ENCODE measurements around the gene SPACA5B.
"Not testable (repeated sequence)": the region's sequence is repeated elsewhere in the genome, so short reads cannot be mapped to it uniquely, and the experiment has no call there.

The SPACA5B gene

DNA sequence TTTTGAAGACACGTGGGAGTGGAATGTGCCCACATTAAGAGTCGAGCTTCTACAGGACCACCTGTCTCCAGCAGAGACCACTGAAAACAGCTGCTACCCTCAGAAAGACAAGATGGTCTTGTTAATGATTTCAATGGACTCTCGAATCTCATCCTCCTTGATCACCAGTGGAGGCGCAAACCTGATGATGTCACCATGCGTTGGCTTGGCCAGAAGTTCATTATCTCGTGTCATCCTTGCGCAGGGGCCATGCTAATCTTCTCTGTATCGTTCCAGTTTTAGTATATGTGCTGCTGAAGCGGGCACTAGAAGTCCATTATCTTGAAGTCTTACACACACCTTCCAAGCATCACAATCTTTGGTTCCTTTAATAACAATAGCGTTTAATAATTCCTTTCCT is 23.3 kb downstream of the SPACA5B start:
- no peaks in the 10 kb centered on the region for H3K27me3 ChIP-seq (ENCODE audit: low read depth)
- DNase-seq (ENCODE audit: low spot score in 2 of 2) = no peak
- no peaks in the 10 kb centered on the region for H3K36me3 ChIP-seq (replicated peaks)
- no peaks in the 10 kb centered on the region for H3K4me1 ChIP-seq
- in situ Hi-C loops (cut with MboI; ENCODE audit: low sequenced_read_pairs) = no loop called here
- H3K9me3 ChIP-seq = no peaks in the 10 kb centered on the region
- no peak overlapping the region for H3K4me3 ChIP-seq

DNA sequence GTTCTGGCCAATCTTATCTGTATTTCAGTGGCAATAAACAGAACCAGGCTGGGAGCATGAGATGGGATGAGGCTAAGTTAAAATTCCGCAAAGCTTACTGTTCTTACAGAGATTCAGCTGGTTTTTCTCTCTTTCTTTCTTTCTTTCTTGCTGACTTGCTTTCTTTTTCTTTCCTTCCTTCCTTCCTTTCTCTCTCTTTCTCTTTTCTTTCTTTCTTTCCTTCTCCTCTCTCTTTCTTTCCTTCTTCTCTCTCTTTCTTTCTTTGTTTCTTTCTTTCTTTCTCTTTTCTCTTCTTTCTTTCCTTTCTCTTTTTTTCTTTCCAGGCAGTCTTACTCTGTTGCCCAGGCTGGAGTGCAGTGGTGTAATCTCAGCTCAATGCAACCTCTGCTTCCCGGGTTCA is 24.4 kb downstream of the SPACA5B start:
- Histone ChIP-seq H3K9me3 (no peaks in the 10 kb centered on the region), H3K36me3 (replicated peaks) (no peaks in the 10 kb centered on the region), H3K27me3 (ENCODE audit: low read depth) (no peaks in the 10 kb centered on the region), H3K4me1 (no peaks in the 10 kb centered on the region), H3K4me3 (no peak overlapping the region)
- no peak for DNase-seq (ENCODE audit: low spot score in 2 of 2)
- in situ Hi-C loops (cut with MboI; ENCODE audit: low sequenced_read_pairs) = no loop called here

DNA sequence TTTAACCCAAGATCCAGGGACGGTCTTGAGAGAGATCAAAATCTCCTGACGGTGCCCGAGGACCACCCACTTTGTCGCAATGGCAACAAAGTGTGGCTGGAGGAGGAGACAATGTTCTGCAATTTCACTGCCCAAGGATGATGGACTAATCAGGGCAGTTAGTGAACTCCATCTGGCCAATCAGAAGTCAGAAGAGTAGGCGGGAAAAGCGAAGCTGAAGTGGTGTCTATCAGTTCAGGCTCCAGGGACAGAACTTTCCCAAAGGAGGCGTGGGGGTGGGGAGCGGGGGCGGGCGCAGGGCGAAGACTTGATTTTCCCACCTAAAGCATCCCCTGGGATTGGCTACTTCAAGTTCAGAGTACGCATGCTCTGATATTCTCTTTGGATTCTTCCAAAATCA is 25.6 kb downstream of the SPACA5B start:
- Histone ChIP-seq H3K4me3 (no peak overlapping the region), H3K9me3 (no peaks in the 10 kb centered on the region), H3K4me1 (no peaks in the 10 kb centered on the region), H3K36me3 (replicated peaks) (no peaks in the 10 kb centered on the region), H3K27me3 (ENCODE audit: low read depth) (no peaks in the 10 kb centered on the region)
- in situ Hi-C loops (cut with MboI; ENCODE audit: low sequenced_read_pairs) = no loop called here
- no peak for DNase-seq (ENCODE audit: low spot score in 2 of 2)

DNA sequence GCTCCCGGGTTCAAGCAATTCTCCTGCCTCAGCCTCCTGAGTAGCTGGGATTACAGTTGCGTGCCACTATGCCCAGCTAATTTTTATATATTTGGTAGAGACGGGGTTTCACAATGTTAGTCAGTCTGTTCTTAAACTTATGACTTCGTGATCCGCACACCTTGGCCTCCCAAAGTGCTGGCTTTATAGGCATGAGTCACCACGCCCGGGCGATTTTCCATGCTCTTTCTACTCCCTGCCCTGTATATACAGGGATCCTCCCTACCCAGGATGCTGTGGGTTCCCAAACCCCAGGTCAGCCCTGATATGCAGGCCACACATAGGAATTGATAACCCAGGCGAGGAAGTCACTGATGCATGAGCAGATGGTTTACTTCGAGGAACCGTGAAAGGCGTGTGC is 34.8 kb downstream of the SPACA5B start:
- Histone ChIP-seq H3K4me3 (no peak overlapping the region), H3K27me3 (ENCODE audit: low read depth) (no peaks in the 10 kb centered on the region), H3K9me3 (no peaks in the 10 kb centered on the region), H3K36me3 (replicated peaks) (no peaks in the 10 kb centered on the region), H3K4me1 (no peaks in the 10 kb centered on the region)
- in situ Hi-C loops (cut with MboI; ENCODE audit: low sequenced_read_pairs) = no loop called here
- no peak for DNase-seq (ENCODE audit: low spot score in 2 of 2)

DNA sequence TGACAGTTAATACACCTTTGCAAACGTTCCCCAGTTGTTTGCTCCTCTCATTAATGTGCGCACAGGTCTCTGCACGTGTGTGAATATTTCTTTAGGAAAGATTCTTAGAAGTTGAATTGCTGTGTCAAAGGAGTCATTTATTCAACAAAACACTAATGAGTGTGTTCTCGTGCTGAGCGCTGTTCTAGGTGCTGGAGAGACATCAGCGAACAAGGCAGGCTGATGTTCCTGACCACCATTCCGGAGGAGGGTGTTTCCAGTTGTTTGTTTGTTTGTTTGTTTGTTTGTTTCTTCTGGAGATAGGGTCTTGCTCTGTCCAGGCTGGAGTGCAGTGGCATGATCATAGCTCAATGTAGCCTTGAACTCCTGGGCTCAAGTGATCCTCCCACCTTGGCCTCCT is 35.9 kb downstream of the SPACA5B start:
- H3K36me3 ChIP-seq (replicated peaks); H3K4me3 ChIP-seq; H3K27me3 ChIP-seq (ENCODE audit: low read depth); H3K9me3 ChIP-seq; in situ Hi-C loops (cut with MboI; ENCODE audit: low sequenced_read_pairs); DNase-seq (ENCODE audit: low spot score in 2 of 2); H3K4me1 ChIP-seq: not testable (repeated sequence)

DNA sequence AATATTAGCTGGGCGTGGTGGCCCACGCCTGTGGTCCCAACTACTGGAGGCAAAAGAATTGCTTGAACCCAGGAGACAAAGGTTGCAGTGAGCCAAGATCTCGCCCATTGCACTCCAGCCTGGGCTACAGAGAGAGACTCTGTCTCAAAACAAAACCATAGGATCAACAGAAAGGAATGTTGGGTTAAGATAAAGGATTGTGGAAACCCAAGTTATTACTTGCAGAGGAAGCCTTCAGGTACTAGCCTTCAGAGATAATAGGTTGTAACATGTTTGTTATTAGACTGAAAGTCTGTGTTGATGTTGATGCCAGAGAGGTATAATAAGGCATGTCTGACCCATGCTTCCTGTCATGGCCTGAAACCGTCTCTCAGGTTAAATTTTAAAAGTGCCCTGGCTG is 49.3 kb downstream of the SPACA5B start:
- in situ Hi-C loops (cut with MboI; ENCODE audit: low sequenced_read_pairs) = no loop called here
- H3K36me3 ChIP-seq (replicated peaks) = no peaks in the 10 kb centered on the region

DNA sequence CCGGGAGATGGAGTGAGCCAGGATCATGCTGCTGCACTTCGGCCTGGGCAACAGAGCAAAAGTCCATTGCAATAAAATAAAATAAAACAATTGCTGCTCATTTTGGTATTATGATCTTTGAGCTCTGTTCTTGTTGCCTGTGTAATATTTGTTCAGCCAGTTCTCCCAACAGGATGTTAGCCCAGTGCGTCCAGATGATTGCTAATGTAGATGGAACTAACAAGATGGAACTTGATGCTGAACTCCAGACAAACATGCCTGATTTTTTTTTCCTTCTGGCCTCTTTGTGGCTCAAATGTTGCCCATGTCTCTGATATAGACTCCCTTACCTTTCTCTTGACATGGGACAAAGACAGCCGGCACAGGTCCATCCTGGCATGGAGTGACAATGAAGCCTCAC is 50.4 kb downstream of the SPACA5B start:
- no peak for DNase-seq (ENCODE audit: low spot score in 2 of 2)
- Histone ChIP-seq H3K4me3 (no peak overlapping the region), H3K4me1 (no peaks in the 10 kb centered on the region), H3K27me3 (ENCODE audit: low read depth) (no peaks in the 10 kb centered on the region), H3K9me3 (no peaks in the 10 kb centered on the region), H3K36me3 (replicated peaks) (no peaks in the 10 kb centered on the region)
- in situ Hi-C loops (cut with MboI; ENCODE audit: low sequenced_read_pairs) = no loop called here

More for the DNA sequence above, 49.3 kb downstream of the SPACA5B start:
- no peaks in the 10 kb centered on the region for H3K9me3 ChIP-seq
- DNase-seq (ENCODE audit: low spot score in 2 of 2) = no peak
- no peaks in the 10 kb centered on the region for H3K27me3 ChIP-seq (ENCODE audit: low read depth)
- H3K4me1 ChIP-seq = no peaks in the 10 kb centered on the region
- H3K4me3 ChIP-seq = no peak overlapping the region

DNA sequence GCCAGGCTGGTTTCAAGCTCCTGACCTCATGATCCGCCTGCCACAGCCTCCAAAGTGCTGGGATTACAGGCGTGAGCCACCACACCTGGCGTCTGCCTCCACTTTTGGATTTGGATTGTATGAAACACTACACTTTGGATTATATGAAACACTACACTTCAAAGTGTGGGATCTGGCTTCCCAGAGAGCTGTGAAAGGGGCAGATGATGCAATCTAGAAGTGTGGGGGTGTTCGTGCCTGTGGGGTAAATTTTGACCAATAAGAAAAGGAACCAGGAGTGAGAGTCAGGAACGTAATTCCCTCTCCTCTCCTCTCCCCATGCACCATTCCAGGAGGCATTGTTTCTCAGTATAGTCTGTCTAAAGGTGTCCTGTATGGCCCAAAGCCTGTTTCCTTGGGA is 51.5 kb downstream of the SPACA5B start:
- H3K4me1 ChIP-seq; DNase-seq (ENCODE audit: low spot score in 2 of 2); H3K36me3 ChIP-seq (replicated peaks); in situ Hi-C loops (cut with MboI; ENCODE audit: low sequenced_read_pairs); H3K4me3 ChIP-seq; H3K27me3 ChIP-seq (ENCODE audit: low read depth); H3K9me3 ChIP-seq: not testable (repeated sequence)

Data from HAP-1 (cell line).